A549 (cell line): ENCODE data around the gene ASXL2. TPM values are rescaled to one million over a fixed set of nuclear protein-coding genes. Genes with fewer than 3 reads are reported as not detected.
"Not testable (repeated sequence)": the region's sequence is repeated elsewhere in the genome, so short reads cannot be mapped to it uniquely, and the experiment has no call there.

Source experiments
- ATAC-seq, 2 experiments: fragments of 200-7000 bp in 1 of 2; fragments of >200 bp in 1 of 2; cut with Nextera tagmentation in 1 of 2; cut with Tn5 transposase in 1 of 2; 3 replicates each; pipeline versions ENCODE4 v1.8.0 to v1.9.1; 2018 to 2020; ENCODE audit warnings: mild to moderate bottlenecking in 1 of 2, moderate library complexity in 1 of 2
- CTCF ChIA-PET: fragments of 300-600 bp; sonication (Branson Sonifier 250); formaldehyde crosslinking; extraction: SDS; loops from one replicate; lab custom pipeline; 2021; ENCODE audit warnings: antibody characterized with exemption, inconsistent platforms; lab: Yijun Ruan, JAX
- POLR2A ChIA-PET: fragments of 350-600 bp; formaldehyde crosslinking; extraction: SDS; loops from one replicate; lab custom pipeline; 2021; ENCODE audit warnings: antibody characterized with exemption, inconsistent platforms; lab: Yijun Ruan, JAX
- DNase-seq, 2 experiments: peaks; one replicate each; pipeline versions ENCODE4 v3.0.0 to v3.0.0-alpha.2; 2011 to 2016; ENCODE audit warnings: low read depth in 1 of 2, low spot score in 1 of 2
- FAIRE-seq: peaks from 2 replicates; lab custom pipeline; 2011; peaks lifted over from hg19 to GRCh38; lab: Jason Lieb, UNC
- H3K27ac ChIP-seq, 2 experiments: fragments of >200 bp; sonication (Bioruptor Twin); formaldehyde crosslinking; 3 replicates each; pipeline ENCODE4 v1.5.1; 2016 to 2017
- H3K4me1 ChIP-seq: fragments of >200 bp; sonication (Bioruptor Twin); formaldehyde crosslinking; 3 replicates; pipeline ENCODE4 v1.6.1; 2016
- H3K4me2 ChIP-seq: fragments of >200 bp; sonication (Bioruptor Twin); formaldehyde crosslinking; 3 replicates; pipeline ENCODE4 v1.6.1; 2016
- H3K4me3 ChIP-seq: fragments of >200 bp; sonication (Bioruptor Twin); formaldehyde crosslinking; 3 replicates; pipeline ENCODE4 v1.5.1; 2016
- H3K9me3 ChIP-seq: fragments of >200 bp; sonication (Bioruptor Twin); formaldehyde crosslinking; 3 replicates; pipeline ENCODE4 v1.6.1; 2016
- CBX2 ChIP-seq: fragments of 200-600 bp; sonication (generic); IDR thresholded peaks from 2 replicates; pipeline ENCODE4 v1.6.1; 2016; ENCODE audit warnings: low read depth, mild to moderate bottlenecking, borderline replicate concordance
- CEBPB ChIP-seq, 2 experiments: fragments of >200 bp in 1 of 2; sonication (Bioruptor Twin) in 1 of 2; formaldehyde crosslinking in 1 of 2; IDR thresholded peaks; 2 replicates each; pipeline ENCODE4 v1.6.1; 2012 to 2016
- CTCF ChIP-seq: fragments of >200 bp; sonication (Bioruptor Twin); formaldehyde crosslinking; IDR thresholded peaks from 3 replicates; pipeline ENCODE4 v1.5.1; 2016
- HOXB5 ChIP-seq: fragments of 250-450 bp; sonication (Bioruptor Pico); IDR thresholded peaks from 2 replicates; pipeline ENCODE4 v1.5.0; 2020; ENCODE audit warnings: mild to moderate bottlenecking, moderate library complexity
- MAFK ChIP-seq: fragments of 450-650 bp; IDR thresholded peaks from 2 replicates; pipeline ENCODE4 v1.6.1; 2014; ENCODE audit not compliant: partially characterized antibody
- PBX3 ChIP-seq: IDR thresholded peaks from 2 replicates; pipeline ENCODE4 v1.6.1; 2012
- RNF2 ChIP-seq: fragments of 200-600 bp; sonication (generic); IDR thresholded peaks from 2 replicates; pipeline ENCODE4 v1.6.1; 2016; ENCODE audit warnings: low read depth, mild to moderate bottlenecking, antibody characterized with exemption, moderate library complexity, borderline replicate concordance
- SMC3 ChIP-seq: fragments of >200 bp; sonication (Bioruptor Twin); formaldehyde crosslinking; IDR thresholded peaks from 3 replicates; pipeline ENCODE4 v1.6.1; 2018; ENCODE audit warnings: inconsistent platforms
- SREBF2 ChIP-seq: fragments of 450-650 bp; IDR thresholded peaks from 2 replicates; pipeline ENCODE4 v1.6.1; 2014; ENCODE audit warnings: mild to moderate bottlenecking, moderate library complexity
- ZFP36 ChIP-seq: fragments of 450-650 bp; IDR thresholded peaks from 2 replicates; pipeline ENCODE4 v1.6.1; 2014; ENCODE audit warnings: borderline replicate concordance; ENCODE audit not compliant: partially characterized antibody
- ZNF302 ChIP-seq: fragments of 250-450 bp; sonication (Bioruptor Pico); IDR thresholded peaks from 2 replicates; pipeline ENCODE4 v1.9.0; 2021; ENCODE audit warnings: inconsistent platforms, mild to moderate bottlenecking, moderate library complexity
- ZSCAN20 ChIP-seq: fragments of 250-450 bp; sonication (Bioruptor Pico); IDR thresholded peaks from 2 replicates; pipeline ENCODE4 v1.8.0; 2022; ENCODE audit warnings: mild to moderate bottlenecking, moderate library complexity
- WGBS: methylation state at CpG from one replicate; pipeline ENCODE4 v1.1.6; 2017; ENCODE audit errors: missing lambda C conversion rate; 5-methylcytosine and 5-hydroxymethylcytosine counted together
- polyA plus RNA-seq, 4 experiments: library from polyadenylated mRNA; depleted of rRNA in 3 of 4; stranded (reverse); fragments of >200 nt; fragmentation: RNase III in 1 of 4; extraction: RNeasy Plus Mini Kit Qiagen cat#74134 plus additional on column Dnase treatment in 1 of 4; gene quantifications; 2 replicates in 3 of 4; 3 replicates in 1 of 4; pipeline ENCODE4 v1.2.3, GENCODE V29; 2011 to 2017

The ASXL2 gene
- polyA plus RNA-seq, 2 of the 4 experiments (the other 2 are of a cell fraction), result 10.3 to 26.4 TPM

GRCh38 chr2:25829828-25830227 is 48.5 kb downstream of the ASXL2 start (continued):
- no peak for TF ChIP-seq CTCF
- no peak for TF ChIP-seq ZSCAN20 (CRISPR knock-in tag)
- TF ChIP-seq SREBF2, result no peak
- no peak for TF ChIP-seq ZFP36
- TF ChIP-seq MAFK, result no peak
- no peak for TF ChIP-seq RNF2
- TF ChIP-seq ZNF302 (CRISPR knock-in tag), result no peak

GRCh38 chr2:25829377-25829704 is 48.9 kb downstream of the ASXL2 start:
- 86% methylated on average over 1 of the region's 1 CpG for WGBS
- ChIA-PET POLR2A (no interaction called here), CTCF (interaction anchor here (0.5 to 0.9 kb wide), 4 partner anchors 18 to 486 kb away, joined by 3 to 4 read pairs (median 3); no protein-coding TSS in a partner anchor)
- Histone ChIP-seq H3K27ac (no peak overlapping the region; a peak in 1 of 6 replicates), H3K9me3 (peaks cover 9% of the 10 kb centered on the region; the same call in 2 of the 3 replicates), H3K4me1 (peaks cover 28% of the 10 kb centered on the region), H3K4me2 (peak overlapping the region; percentile 50), H3K4me3 (no peak overlapping the region)
- TF ChIP-seq CEBPB (IDR thresholded peaks at IDR 0.05) (peak; percentile 84 to 89), CBX2 (no peak)
- DNase-seq (no peak), ATAC-seq (no peak), FAIRE-seq (no peak)

- CTCF ChIA-PET, result interaction anchor here (0.5 to 0.9 kb wide), 6 partner anchors 10 to 487 kb away, joined by 3 to 4 read pairs (median 3); no protein-coding TSS in a partner anchor
- POLR2A ChIA-PET, FAIRE-seq, DNase-seq, H3K4me3 ChIP-seq, ATAC-seq, H3K9me3 ChIP-seq: not testable (repeated sequence)
- Histone ChIP-seq H3K4me2 (peak overlapping the region; percentile 50), H3K27ac (0 out of 6 replicates have a peak overlapping the region, but pooled peaks of 1 of the 2 experiments have one; percentile 9), H3K4me1 (peaks cover 22% of the 10 kb centered on the region)
- WGBS, result 79% methylated on average over 7 of the region's 7 CpGs
Observed at GRCh38 chr2:25828532-25829376, 49.5 kb downstream of the ASXL2 start.

GRCh38 chr2:25825238-25825637 is 53.0 kb downstream of the ASXL2 start:
- FAIRE-seq, result no peak

More at GRCh38 chr2:25825238-25825637, 53.0 kb downstream of the ASXL2 start:
- Histone ChIP-seq H3K27ac (no peak overlapping the region), H3K4me3 (no peak overlapping the region), H3K4me1 (peaks cover 32% of the 10 kb centered on the region), H3K4me2 (no peak overlapping the region), H3K9me3 (no peaks in the 10 kb centered on the region)
- DNase-seq, result no peak
- POLR2A ChIA-PET, result no interaction called here
- no peak for ATAC-seq
- CTCF ChIA-PET, result interaction anchor here (0.5 to 0.6 kb wide), 2 partner anchors 38 to 335 kb away, joined by 3 read pairs; no protein-coding TSS in a partner anchor
- no peak for TF ChIP-seq SMC3
- no peak for TF ChIP-seq PBX3
- TF ChIP-seq HOXB5, result no peak
- 89% methylated on average over 2 of the region's 2 CpGs for WGBS
